ENCODE measurements around the gene MAP3K10.
"Not testable (repeated sequence)": the region's sequence is repeated elsewhere in the genome, so short reads cannot be mapped to it uniquely, and the experiment has no call there.

MAP3K10 gene

GRCh38 chr19:40144947-40145748 is 46.1 kb upstream of the MAP3K10 start:
- Histone ChIP-seq H3K4me3 (ENCODE audit: severe bottlenecking) (no peak overlapping the region), H3K27ac (ENCODE audit: poor library complexity, severe bottlenecking) (no peak overlapping the region), H3K36me3 (ENCODE audit: low read depth) (no peaks in the 10 kb centered on the region), H3K9me3 (ENCODE audit: severe bottlenecking) (no peaks in the 10 kb centered on the region), H3K27me3 (ENCODE audit: insufficient read depth, poor library complexity, severe bottlenecking) (no peaks in the 10 kb centered on the region), H3K4me1 (ENCODE audit: insufficient read depth, poor library complexity, severe bottlenecking) (peaks cover 8% of the 10 kb centered on the region)
- TF ChIP-seq CTCF (IDR thresholded peaks at IDR 0.05; ENCODE audit: poor library complexity, severe bottlenecking): no peak
- ATAC-seq (ENCODE audit: low read depth): no peak
- DNase-seq (ENCODE audit: low spot score): no peak

- not testable (repeated sequence) for ATAC-seq (ENCODE audit: low read depth); H3K4me1 ChIP-seq (ENCODE audit: insufficient read depth, poor library complexity, severe bottlenecking); H3K27me3 ChIP-seq (ENCODE audit: insufficient read depth, poor library complexity, severe bottlenecking); H3K4me3 ChIP-seq (ENCODE audit: severe bottlenecking); DNase-seq (ENCODE audit: low spot score); H3K36me3 ChIP-seq (ENCODE audit: low read depth); H3K27ac ChIP-seq (ENCODE audit: poor library complexity, severe bottlenecking); H3K9me3 ChIP-seq (ENCODE audit: severe bottlenecking)
Observed at GRCh38 chr19:40145749-40146029, 45.5 kb upstream of the MAP3K10 start.

- H3K36me3 ChIP-seq (ENCODE audit: low read depth): no peaks in the 10 kb centered on the region
- no peaks in the 10 kb centered on the region for H3K27me3 ChIP-seq (ENCODE audit: insufficient read depth, poor library complexity, severe bottlenecking)
- no peak overlapping the region for H3K4me3 ChIP-seq (ENCODE audit: severe bottlenecking)
- TF ChIP-seq CTCF (IDR thresholded peaks at IDR 0.05; ENCODE audit: poor library complexity, severe bottlenecking): no peak
- peak; percentile 27; the same call in 1 of the 3 replicates for ATAC-seq (ENCODE audit: low read depth)
- H3K9me3 ChIP-seq (ENCODE audit: severe bottlenecking): no peaks in the 10 kb centered on the region
- no peak for DNase-seq (ENCODE audit: low spot score)
- H3K4me1 ChIP-seq (ENCODE audit: insufficient read depth, poor library complexity, severe bottlenecking): peaks cover 8% of the 10 kb centered on the region
- no peak overlapping the region for H3K27ac ChIP-seq (ENCODE audit: poor library complexity, severe bottlenecking)
Observed at GRCh38 chr19:40147338-40147692, 43.9 kb upstream of the MAP3K10 start.

GRCh38 chr19:40147693-40148347 is 43.4 kb upstream of the MAP3K10 start:
- H3K27me3 ChIP-seq (ENCODE audit: insufficient read depth, poor library complexity, severe bottlenecking): no peaks in the 10 kb centered on the region
- DNase-seq (ENCODE audit: low spot score) (no peak), ATAC-seq (ENCODE audit: low read depth) (peak; percentile 87)
- no peaks in the 10 kb centered on the region for H3K36me3 ChIP-seq (ENCODE audit: low read depth)
- no peak overlapping the region for H3K27ac ChIP-seq (ENCODE audit: poor library complexity, severe bottlenecking)
- peaks cover 8% of the 10 kb centered on the region for H3K4me1 ChIP-seq (ENCODE audit: insufficient read depth, poor library complexity, severe bottlenecking)
- H3K9me3 ChIP-seq (ENCODE audit: severe bottlenecking): no peaks in the 10 kb centered on the region
- no peak for TF ChIP-seq CTCF (IDR thresholded peaks at IDR 0.05; ENCODE audit: poor library complexity, severe bottlenecking)
- no peak overlapping the region for H3K4me3 ChIP-seq (ENCODE audit: severe bottlenecking)

GRCh38 chr19:40149501-40149900 is 41.7 kb upstream of the MAP3K10 start:
- ATAC-seq (ENCODE audit: low read depth) (no peak), DNase-seq (ENCODE audit: low spot score) (no peak)
- Histone ChIP-seq H3K9me3 (ENCODE audit: severe bottlenecking) (no peaks in the 10 kb centered on the region), H3K4me1 (ENCODE audit: insufficient read depth, poor library complexity, severe bottlenecking) (peaks cover 8% of the 10 kb centered on the region), H3K27me3 (ENCODE audit: insufficient read depth, poor library complexity, severe bottlenecking) (no peaks in the 10 kb centered on the region), H3K27ac (ENCODE audit: poor library complexity, severe bottlenecking) (no peak overlapping the region), H3K36me3 (ENCODE audit: low read depth) (no peaks in the 10 kb centered on the region), H3K4me3 (ENCODE audit: severe bottlenecking) (no peak overlapping the region)
- no peak for TF ChIP-seq CTCF (IDR thresholded peaks at IDR 0.05; ENCODE audit: poor library complexity, severe bottlenecking)
